ENCODE results near the gene GAN.

GAN gene

DNA sequence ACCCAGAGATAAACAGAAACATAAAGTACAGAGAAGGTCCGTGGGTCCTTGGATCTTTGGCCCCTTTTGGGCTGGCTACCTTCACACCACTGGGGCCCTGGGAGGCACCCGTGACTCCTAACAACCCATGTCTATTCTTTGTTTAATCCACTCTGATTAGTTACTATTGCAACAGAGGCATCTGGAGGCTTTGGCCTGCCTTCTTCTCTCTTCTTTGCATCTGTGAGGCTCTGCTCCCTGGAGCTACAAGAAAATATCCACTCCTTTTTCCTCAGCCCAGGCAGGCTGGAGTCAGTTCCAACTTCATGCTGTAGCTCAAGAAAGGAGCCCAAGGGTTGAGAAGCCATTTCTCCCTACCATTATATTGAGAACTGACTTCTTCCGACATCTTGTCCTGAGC, 120.3 kb downstream of the GAN start:
- no peak for DNase-seq

DNA sequence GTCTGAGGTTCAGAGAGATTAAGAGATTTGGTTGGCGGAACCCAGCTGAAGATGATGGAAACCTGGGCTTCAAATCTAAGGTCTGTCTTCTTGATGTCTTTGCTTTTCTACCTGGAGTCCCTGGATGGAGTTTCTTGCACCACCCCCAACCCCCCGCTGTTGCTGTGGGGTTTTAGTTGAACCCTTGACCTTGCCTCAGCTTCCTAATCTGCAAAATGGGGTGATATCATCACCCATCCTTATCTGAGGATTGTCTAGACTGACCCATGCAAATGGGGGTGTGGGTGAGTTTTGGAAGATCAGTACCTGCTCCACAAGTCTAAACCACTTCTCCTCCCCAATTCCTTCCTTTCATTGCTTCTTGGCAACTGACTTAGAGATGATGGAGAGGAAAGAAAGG, 120.8 kb downstream of the GAN start:
- DNase-seq, result no peak

DNA sequence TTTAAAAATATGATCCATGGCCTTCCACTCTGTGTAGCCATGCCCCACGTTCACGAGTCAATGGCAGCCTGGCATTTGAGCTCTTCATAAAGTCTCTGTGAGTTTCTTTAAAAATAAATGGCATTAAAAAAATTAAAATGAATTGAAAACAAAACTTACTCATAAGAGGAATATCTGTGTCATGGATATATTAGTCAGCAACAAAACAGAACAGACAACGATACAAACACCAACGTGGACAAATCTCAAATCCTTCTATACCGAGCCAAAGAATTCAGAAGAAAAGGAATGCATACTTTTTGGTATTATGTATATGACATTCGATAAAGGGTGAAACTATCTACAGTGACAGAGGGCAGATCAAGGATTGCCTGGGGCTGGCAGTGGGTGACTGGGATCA, 121.6 kb downstream of the GAN start:
- DNase-seq, result no peak

DNA sequence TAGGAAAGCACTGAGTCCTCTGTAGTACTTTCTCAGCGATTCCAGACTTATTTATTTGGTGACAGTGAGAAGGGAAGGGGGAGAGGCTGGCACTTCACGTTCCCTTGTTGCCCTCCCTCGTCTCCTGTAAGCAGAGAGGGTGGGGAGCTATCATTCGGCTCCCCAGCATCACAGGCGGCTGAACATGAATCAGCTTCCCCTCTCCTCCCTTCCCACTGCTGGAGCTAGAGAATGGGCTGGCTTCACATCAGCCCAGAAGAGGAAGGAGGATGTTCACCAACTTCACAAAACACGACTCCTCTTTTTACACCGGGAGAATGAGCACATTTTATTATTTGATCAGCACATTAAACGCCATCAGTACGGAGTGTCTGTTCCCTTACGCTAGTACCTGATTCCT, 123.1 kb downstream of the GAN start:
- no peak for DNase-seq
